LNCaP clone FGC (cell line): ENCODE data around the gene RNF180.
A peak's percentile ranks its signal among the peaks of the same experiment; 100 is the strongest.

Experiments
- DNase-seq: peaks from one replicate; pipeline ENCODE4 v3.0.0-alpha.2; 2011; ENCODE audit warnings: low read depth
- H3K4me3 ChIP-seq: 2 replicates; pipeline ENCODE4 v1.5.1; 2011; ENCODE audit warnings: mild to moderate bottlenecking, low read depth, low read length, control low read depth
- TF ChIP-seq, protein P1 (sequence below): IDR thresholded peaks from 2 replicates; pipeline ENCODE4 v1.5.1; 2012; ENCODE audit warnings: mild to moderate bottlenecking; ENCODE audit not compliant: control insufficient read depth, insufficient read depth; ENCODE audit errors: extremely low read depth

RNF180 gene

GRCh38 chr5:64161420-64161819, 4.2 kb upstream of the RNF180 start:
- no peak overlapping the region for H3K4me3 ChIP-seq
- DNase-seq = no peak
- TF ChIP-seq, protein P1, sequence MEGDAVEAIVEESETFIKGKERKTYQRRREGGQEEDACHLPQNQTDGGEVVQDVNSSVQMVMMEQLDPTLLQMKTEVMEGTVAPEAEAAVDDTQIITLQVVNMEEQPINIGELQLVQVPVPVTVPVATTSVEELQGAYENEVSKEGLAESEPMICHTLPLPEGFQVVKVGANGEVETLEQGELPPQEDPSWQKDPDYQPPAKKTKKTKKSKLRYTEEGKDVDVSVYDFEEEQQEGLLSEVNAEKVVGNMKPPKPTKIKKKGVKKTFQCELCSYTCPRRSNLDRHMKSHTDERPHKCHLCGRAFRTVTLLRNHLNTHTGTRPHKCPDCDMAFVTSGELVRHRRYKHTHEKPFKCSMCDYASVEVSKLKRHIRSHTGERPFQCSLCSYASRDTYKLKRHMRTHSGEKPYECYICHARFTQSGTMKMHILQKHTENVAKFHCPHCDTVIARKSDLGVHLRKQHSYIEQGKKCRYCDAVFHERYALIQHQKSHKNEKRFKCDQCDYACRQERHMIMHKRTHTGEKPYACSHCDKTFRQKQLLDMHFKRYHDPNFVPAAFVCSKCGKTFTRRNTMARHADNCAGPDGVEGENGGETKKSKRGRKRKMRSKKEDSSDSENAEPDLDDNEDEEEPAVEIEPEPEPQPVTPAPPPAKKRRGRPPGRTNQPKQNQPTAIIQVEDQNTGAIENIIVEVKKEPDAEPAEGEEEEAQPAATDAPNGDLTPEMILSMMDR = no peak

DNA sequence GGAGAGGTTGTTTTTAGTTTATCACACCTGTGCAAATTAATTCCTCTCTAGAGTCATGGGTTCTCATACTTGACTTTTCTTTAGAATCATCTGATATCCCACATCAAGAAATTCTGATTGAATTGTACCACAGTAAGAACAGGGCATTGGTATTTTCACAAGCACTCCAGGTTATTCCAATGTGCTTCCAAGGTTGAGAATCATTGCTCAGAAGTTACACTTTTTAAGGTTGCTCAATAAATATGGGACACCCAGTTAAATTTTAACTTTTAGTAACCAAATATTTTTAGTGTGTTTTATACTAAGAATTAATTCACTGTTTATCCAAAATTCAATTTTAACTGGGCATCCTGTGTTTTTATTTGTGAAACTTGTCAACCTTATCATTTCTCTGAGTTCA, 2.5 kb upstream of the RNF180 start:
- TF ChIP-seq, protein P1 = no peak
- DNase-seq = no peak
- H3K4me3 ChIP-seq = no peak overlapping the region

- no peak for DNase-seq
- TF ChIP-seq, protein P1 = no peak
- H3K4me3 ChIP-seq = no peak overlapping the region
Measured at GRCh38 chr5:64163746-64164145, 1.9 kb upstream of the RNF180 start.

- DNase-seq = no peak
- H3K4me3 ChIP-seq = no peak overlapping the region
- TF ChIP-seq, protein P1 = no peak
Measured at GRCh38 chr5:64164166-64164565, 1.5 kb upstream of the RNF180 start.

DNA sequence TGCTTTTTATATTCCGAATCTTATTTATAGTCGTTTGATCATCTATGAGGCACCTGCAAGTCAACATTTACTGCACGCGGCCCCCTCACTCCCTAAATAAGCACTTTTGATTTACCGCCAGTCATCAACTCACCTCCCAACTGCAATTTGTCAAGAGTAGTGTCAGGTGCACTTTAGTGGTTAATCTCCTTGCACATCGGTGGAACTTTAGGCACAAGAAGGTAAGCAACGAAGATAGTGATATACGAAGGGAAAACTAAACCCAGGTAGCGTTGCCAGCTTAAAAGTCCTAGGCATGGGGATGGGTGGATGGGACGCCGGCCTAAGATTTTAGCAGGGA, 513 bp upstream of the RNF180 start:
- H3K4me3 ChIP-seq = peak overlapping the region; percentile 59
- TF ChIP-seq, protein P1 = no peak
- DNase-seq = no peak

DNA sequence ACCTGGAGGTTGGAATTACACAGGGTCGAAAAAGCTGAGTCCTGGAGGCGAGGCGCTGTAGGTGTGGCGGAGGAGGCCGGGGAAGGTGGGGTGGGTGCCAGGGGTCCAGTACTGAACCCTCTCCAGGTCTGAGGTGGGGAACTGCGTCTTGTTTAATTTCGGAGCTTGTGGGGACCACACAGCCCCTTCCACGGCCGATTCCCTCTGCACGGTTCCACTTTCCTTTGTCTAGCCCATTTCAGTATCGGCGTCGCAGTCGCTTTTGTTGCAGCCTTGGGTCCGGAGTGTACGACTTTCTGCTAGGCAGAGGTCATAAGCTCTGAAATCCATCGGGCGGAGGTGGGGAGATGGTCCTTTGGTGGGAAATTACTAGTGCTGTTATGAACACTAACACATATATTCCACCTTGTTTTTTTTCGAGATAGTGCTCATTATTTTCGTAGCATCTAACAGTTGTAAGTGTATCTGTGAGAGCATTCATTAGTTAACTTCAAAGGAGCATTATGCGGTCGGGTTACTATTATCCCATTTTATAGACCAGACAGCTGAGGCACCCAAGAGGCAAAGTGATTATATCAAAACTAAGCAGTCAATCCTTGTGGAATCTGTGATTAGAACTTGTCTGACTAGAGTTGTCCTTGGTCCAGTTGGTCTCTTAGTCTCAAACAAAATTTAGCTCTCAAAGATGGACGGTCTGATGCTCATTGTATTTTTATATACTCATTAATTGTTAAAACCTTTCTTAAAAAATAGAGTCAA, 737 bp downstream of the RNF180 start:
- peak overlapping the region; percentile 59 for H3K4me3 ChIP-seq
- TF ChIP-seq, protein P1 = no peak
- no peak for DNase-seq

- TF ChIP-seq, protein P1 = no peak
- H3K4me3 ChIP-seq = no peak overlapping the region
- DNase-seq = no peak
Measured at GRCh38 chr5:64176301-64176700, 10.7 kb downstream of the RNF180 start.
